Activated CD4-positive, alpha-beta T cell treated with anti-CD3 and anti-CD28 coated beads, Interleukin-2, amount 50 U/mL, for 24 hours (primary cell): ENCODE results near the gene BANP.
"Not testable (repeated sequence)": the region's sequence is repeated elsewhere in the genome, so short reads cannot be mapped to it uniquely, and the experiment has no call there.

Experiments used
- DNase-seq, 2 donors: peaks; one replicate each; pipeline ENCODE4 v3.0.0-alpha.2; 2020; ENCODE audit warnings: low read depth in 1 of 2, low spot score in 1 of 2

BANP gene

DNA sequence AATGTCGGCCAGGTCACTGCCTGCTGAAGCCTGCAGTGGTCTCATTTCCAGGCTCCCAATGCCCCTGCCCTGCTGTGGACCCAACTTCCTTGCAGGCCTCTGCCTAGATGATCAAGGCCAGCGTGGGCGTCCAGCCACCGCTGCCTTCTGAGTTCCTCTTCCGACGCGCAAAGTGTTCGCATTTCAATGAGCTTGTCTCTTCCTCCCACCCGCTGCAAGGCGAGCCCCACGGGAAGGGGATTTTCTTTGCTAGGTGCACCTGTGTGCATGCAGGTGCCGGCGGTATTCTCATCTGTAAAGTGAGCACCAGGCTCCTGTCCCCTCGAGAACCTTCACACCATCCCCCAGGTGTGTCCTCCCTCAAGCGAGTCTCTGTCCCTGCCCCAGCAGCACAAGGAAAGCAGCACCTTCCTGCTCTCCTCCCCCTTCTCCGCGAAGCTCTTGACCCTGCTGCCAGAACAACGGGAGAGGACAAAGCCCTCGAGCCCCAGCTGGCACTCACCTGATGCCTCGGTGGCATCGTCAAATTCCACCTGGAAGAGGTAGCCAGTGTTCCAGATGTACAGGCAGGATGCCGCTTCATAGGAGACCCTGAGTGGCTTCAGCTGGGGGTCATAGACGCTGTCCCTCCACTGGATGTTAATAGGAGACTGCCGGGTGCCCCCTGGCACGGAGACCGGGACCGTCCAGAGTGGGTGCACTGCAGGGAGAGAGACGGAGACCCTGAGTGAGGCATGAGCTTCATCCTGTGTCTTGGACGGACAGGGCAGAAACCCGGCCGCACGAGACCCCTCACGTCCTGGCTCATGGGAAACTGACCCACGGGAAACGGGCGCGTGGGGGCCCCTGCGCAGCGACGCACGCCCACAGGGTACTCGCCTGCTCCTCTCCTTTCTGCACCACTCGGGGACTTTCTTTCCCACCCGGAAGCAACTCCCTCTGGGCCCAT is 24.7 kb upstream of the BANP start:
- DNase-seq: no peak

GRCh38 chr16:87927195-87927562 is 24.1 kb upstream of the BANP start:
- DNase-seq: no peak

GRCh38 chr16:87929986-87930385 is 21.2 kb upstream of the BANP start:
- no peak for DNase-seq

- no peak for DNase-seq
Observed at GRCh38 chr16:87930456-87930855, 20.8 kb upstream of the BANP start.

DNA sequence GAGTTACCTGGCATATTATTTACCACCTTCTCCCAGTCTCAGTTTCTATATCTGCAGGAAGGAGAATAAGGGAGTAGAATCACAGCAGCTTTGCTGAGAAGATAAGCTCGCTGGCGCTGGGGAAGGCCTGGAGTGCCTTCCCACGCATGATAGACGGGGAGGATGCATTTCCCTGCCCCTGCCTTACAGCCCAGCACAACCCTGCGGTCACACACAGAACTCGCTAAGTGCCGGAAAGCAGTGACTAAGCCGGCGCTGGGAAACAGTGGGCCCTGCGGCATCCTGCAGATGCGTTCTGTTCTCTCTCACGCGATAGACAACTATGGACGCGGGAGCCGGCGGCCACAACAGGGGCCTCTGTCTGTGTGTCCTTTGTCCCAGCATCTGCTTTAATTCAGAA is 19.7 kb upstream of the BANP start:
- DNase-seq: no peak

GRCh38 chr16:87932475-87933139 is 18.6 kb upstream of the BANP start:
- not testable (repeated sequence) for DNase-seq

GRCh38 chr16:87933140-87933495 is 18.1 kb upstream of the BANP start:
- DNase-seq: no peak

DNA sequence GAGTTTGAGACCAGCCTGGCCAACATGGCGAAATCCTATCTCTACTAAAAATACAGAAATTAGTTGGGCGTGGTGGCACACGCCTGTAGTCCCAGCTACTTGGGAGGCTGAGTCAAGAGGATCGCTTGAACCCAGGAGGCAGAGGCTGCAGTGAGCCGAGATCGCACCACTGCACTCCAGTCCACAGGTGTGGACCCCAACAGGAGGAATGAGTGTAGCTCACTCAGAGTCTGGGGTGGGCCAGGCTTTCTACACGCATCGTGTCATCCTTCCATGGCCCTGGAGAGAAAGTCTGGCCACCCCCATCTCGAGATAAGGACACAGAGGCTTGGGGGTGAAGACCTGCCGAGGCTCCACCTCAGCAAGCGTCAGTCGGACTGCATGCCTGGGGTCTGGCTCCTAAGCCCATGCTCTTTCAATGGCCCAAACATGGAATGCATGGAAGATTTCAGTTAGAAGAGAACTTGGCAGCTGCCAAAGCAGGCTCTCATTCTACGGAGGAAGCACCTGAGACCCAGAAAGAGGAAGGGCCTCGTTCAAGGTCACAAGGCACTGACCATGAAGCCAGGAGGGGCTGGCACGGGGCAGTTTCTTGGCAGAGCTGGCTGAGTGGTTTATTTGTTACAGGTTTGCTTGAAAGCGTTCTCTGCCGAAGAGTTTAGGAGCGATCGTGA is 16.3 kb upstream of the BANP start:
- DNase-seq: not testable (repeated sequence)

DNA sequence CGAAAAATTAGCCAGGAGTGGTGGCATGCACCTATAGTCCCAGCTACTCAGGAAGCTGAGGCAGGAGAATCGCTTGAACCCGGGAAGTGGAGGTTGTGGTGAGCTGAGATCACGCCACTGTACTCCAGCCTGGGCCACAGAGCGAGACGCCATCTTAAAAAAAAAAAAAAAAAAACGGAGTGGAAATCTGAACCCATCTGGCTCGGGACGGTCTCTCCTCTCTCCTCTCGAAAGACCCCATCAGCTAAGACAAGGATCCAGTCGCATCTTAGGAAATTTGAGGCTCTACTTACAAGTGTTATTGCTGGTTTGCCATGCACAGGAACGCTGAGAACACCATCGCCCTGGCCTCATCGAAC is 15.2 kb upstream of the BANP start:
- DNase-seq: not testable (repeated sequence)

- no peak for DNase-seq
Observed at GRCh38 chr16:87936375-87937230, 14.6 kb upstream of the BANP start, which contains the start of gene CA5A. TSS of gene CA5A (minus strand) at chr16:87936529. CDS start at chr16:87936450, 79 bp downstream.

- DNase-seq: not testable (repeated sequence)
Observed at GRCh38 chr16:87937231-87937542, 14.0 kb upstream of the BANP start.

- no peak for DNase-seq
Observed at GRCh38 chr16:87938412-87938949, 12.8 kb upstream of the BANP start.

GRCh38 chr16:87939562-87940423 is 11.4 kb upstream of the BANP start:
- no peak for DNase-seq

GRCh38 chr16:87942680-87943079 is 8.6 kb upstream of the BANP start:
- no peak for DNase-seq

DNA sequence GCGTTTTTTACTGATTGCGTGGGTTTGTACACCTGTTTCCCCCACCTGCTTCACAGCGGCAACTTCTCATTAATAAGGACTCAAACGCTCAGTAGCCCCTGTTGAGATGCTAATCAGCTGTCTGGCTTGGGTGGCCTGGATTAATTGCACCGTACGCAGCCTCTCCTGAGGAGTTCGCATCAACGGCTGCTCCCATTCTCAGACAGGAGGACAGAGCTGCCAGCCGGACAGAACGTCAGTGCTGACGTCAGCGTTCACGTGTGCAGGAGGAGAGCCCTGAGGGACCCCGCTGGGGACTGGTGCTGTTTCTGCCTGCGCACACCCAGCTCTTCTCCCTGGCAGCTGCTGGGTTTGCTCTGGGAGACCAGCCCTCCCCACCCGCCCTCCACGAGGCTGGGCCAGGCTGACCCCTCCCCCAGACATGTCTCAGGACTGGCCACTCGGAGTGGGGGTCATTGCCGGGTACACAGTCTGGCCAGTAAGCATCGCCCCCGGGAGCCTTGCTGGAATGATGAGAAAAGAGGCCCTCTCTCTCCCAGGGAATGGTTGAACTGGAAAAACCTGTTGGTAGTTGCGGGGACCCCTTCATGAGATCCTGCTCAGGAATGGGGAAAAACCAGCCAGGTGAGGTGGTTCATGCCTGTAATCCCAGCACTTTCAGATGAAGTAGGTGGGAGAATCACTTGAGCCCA is 5.7 kb upstream of the BANP start:
- no peak for DNase-seq

DNA sequence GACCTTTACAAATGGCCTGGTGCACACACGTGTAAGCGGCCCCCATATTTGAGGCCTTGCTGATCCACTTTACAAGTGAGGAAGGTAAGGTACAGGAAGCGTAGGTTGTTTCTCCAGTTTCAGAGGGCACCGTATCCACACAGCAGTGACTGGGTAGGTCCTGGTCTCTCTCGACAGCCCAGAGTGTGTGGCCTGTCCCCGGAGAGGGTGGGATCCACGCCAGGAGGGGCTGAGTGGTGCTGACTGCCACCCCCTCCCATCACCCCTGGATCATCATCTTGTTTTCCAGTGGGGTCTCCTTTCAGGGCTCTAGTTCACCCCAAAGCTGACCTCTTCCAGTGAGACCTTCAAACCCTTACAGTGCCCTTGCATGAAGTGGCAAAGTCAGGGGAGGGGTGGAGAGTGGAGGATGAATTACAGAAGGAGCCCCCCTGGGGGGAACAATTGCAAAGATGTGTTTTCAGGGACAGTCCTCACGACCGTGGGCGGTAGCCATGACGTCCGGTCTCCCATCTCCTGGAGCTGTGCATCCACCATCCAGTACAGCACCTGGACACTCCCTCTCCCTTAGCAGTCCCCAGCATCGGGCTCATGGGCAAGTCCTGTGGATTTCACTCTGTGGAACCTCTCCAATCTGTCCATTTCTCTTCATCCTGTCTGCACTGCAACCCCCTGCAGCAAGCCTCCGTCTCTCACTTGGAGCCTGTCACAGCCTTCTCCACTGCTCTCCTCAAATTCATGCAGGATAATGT is 4.5 kb upstream of the BANP start:
- DNase-seq: no peak

- no peak for DNase-seq
Observed at GRCh38 chr16:87947356-87948118, 3.7 kb upstream of the BANP start.

GRCh38 chr16:87948119-87948545 is 3.1 kb upstream of the BANP start:
- DNase-seq: no peak
